Testis (tissue), 3 donors: Measurements from ENCODE around the gene OPCML. TPM values are rescaled to one million over a fixed set of nuclear protein-coding genes. Genes with fewer than 3 reads are reported as not detected.

Source experiments
- DNase-seq: peaks from one replicate; pipeline ENCODE4 v3.0.0-alpha.2; 2019
- H3K27ac ChIP-seq, 2 donors: fragments of 200-600 bp; sonication (generic); one replicate each; pipeline ENCODE4 v1.5.1; 2019
- H3K27me3 ChIP-seq: fragments of 200-600 bp; sonication (generic); one replicate; pipeline ENCODE4 v1.5.1; 2019
- H3K36me3 ChIP-seq: fragments of 200-600 bp; sonication (generic); one replicate; pipeline ENCODE4 v1.5.1; 2017; ENCODE audit warnings: low read depth; ENCODE audit errors: missing control alignments
- H3K4me1 ChIP-seq: fragments of 200-600 bp; sonication (generic); one replicate; pipeline ENCODE4 v1.5.1; 2019
- H3K4me3 ChIP-seq, 2 donors: fragments of 200-600 bp; sonication (generic); one replicate each; pipeline ENCODE4 v1.5.1; 2017 to 2019
- H3K9me3 ChIP-seq: fragments of 200-600 bp; sonication (generic); one replicate; pipeline ENCODE4 v1.5.1; 2017
- POLR2A ChIP-seq: fragments of 450-650 bp; IDR thresholded peaks from one replicate; pipeline ENCODE4 v1.6.1; 2017; ENCODE audit warnings: antibody characterized with exemption, mild to moderate bottlenecking, moderate library complexity
- WGBS, 2 donors: methylation state at CpG; one replicate each; pipeline ENCODE4 v1.1.5; 2018; 5-methylcytosine and 5-hydroxymethylcytosine counted together
- intact Hi-C: fragments of 100-400 bp; cut with DNase I; formaldehyde crosslinking; loops from one replicate; pipeline ENCODE4 v1.15.1; 2023; ENCODE audit warnings: low total_unique reads
- polyA plus RNA-seq: library from polyadenylated mRNA; stranded (reverse); fragments of 350-450 nt; fragmentation: Illumina TruSeq; extraction: RNeasy Lipid Tissue Mini Kit (QIAGEN cat#74804); gene quantifications from one replicate; pipeline ENCODE4 v1.2.3, GENCODE V29; 2014; ENCODE audit warnings: low read depth, low replicate concordance; ENCODE audit not compliant: insufficient read depth
- total RNA-seq, 2 donors: library from RNA; depleted of rRNA; stranded (reverse); fragments of >200 nt; gene quantifications; one replicate each; pipeline ENCODE4 v1.2.3, GENCODE V29; 2016
- TF ChIP-seq, protein P1 (sequence below), 3 experiments: fragments of 450-650 bp in 2 of 3; fragments of 200-600 bp in 1 of 3; sonication (generic) in 1 of 3; IDR thresholded peaks; one replicate each; pipeline ENCODE4 v1.5.1; 2016 to 2019; ENCODE audit warnings: antibody characterized with exemption in 3 of 3, mild to moderate bottlenecking in 2 of 3, moderate library complexity in 1 of 3

The OPCML gene
- total and polyA plus RNA-seq, 3 donors from 2014 or later = 0.16 to 2.7 (median 0.62) TPM

DNA sequence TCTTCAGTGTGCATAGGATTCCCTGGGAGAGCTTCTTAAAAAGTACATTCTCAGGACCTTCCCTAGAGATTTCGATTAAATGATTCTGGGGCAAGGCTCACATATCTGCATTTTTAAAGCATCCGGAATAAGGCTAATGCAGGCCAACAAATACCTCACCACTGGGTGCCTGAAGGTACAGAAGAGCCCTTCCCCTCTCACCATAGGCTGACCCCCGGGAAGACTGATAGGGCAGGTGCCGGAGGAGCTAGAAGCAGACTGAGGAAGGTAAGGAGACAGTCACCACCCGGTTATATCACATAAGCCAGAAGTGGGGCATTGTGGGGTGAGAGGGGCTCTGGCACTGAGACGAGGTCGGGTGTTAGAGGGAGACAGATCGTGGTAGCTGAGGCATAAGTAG, 1102.6 kb downstream of the OPCML start:
- no peak for DNase-seq
- Histone ChIP-seq H3K4me1 (peaks cover 3% of the 10 kb centered on the region), H3K4me3 (no peak overlapping the region), H3K36me3 (no peaks in the 10 kb centered on the region), H3K9me3 (no peaks in the 10 kb centered on the region), H3K27me3 (no peaks in the 10 kb centered on the region), H3K27ac (no peak overlapping the region)
- TF ChIP-seq, protein P1, sequence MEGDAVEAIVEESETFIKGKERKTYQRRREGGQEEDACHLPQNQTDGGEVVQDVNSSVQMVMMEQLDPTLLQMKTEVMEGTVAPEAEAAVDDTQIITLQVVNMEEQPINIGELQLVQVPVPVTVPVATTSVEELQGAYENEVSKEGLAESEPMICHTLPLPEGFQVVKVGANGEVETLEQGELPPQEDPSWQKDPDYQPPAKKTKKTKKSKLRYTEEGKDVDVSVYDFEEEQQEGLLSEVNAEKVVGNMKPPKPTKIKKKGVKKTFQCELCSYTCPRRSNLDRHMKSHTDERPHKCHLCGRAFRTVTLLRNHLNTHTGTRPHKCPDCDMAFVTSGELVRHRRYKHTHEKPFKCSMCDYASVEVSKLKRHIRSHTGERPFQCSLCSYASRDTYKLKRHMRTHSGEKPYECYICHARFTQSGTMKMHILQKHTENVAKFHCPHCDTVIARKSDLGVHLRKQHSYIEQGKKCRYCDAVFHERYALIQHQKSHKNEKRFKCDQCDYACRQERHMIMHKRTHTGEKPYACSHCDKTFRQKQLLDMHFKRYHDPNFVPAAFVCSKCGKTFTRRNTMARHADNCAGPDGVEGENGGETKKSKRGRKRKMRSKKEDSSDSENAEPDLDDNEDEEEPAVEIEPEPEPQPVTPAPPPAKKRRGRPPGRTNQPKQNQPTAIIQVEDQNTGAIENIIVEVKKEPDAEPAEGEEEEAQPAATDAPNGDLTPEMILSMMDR (IDR thresholded peaks at IDR 0.05) = no peak
- TF ChIP-seq POLR2A = no peak
- WGBS, 2 donors = 63 to 81% methylated on average over 8 of the region's 8 CpGs
- intact Hi-C loops = no loop called here

DNA sequence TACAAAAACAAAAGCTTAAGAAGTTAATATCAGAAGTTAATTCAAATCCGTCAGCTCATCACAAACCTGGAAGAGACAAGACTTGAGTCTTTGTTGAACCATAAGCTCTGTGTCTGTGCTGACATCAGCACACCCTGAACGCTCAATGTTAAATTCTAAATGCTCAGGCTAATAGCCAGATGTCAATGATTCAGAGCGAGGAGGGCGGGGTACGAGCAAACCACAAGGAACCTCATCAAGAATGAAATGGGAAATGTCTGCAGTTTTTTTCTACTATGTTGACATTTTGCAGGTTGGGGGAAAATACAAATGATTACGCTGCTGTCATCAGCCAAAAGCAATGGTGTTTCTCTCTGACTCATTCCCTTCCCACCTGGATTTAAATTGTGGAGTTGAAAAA, 1104.7 kb downstream of the OPCML start:
- 79 to 86% methylated on average over 6 of the region's 6 CpGs for WGBS, 2 donors
- H3K9me3 ChIP-seq = no peaks in the 10 kb centered on the region
- no peak for TF ChIP-seq POLR2A
- TF ChIP-seq, protein P1 (IDR thresholded peaks at IDR 0.05) = no peak

DNA sequence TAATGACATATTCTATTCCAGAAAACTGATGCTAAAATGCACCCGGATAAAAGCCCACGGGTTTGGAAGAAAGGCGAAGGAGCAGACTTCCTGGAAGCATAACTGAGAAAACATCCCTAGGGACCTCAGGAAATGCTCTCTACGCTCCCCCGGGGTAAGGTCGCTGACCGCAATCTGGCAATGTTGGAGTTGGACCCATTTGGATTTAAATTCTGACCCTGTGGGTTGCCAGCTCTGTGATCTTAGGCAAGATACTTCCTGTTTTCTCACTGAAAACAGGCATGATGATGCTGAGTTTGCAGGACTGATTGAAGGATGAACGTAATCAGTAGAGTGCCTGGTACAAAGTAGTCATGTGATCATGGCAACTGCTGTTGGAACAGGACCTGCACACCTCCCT, 1107.9 kb downstream of the OPCML start:
- WGBS, 2 donors = 37 to 53% methylated on average over 8 of the region's 8 CpGs
- Histone ChIP-seq H3K9me3 (no peaks in the 10 kb centered on the region), H3K4me3 (no peak overlapping the region), H3K36me3 (no peaks in the 10 kb centered on the region), H3K27ac (no peak overlapping the region), H3K4me1 (no peaks in the 10 kb centered on the region), H3K27me3 (no peaks in the 10 kb centered on the region)
- intact Hi-C loops = no loop called here
- TF ChIP-seq, protein P1 (IDR thresholded peaks at IDR 0.05) = no peak
- no peak for TF ChIP-seq POLR2A
- DNase-seq = no peak

More for the DNA sequence above, 1104.7 kb downstream of the OPCML start:
- no peak for DNase-seq
- Histone ChIP-seq H3K36me3 (no peaks in the 10 kb centered on the region), H3K4me1 (peaks cover 3% of the 10 kb centered on the region), H3K27me3 (no peaks in the 10 kb centered on the region), H3K4me3 (no peak overlapping the region), H3K27ac (no peak overlapping the region)
- intact Hi-C loops = no loop called here

DNA sequence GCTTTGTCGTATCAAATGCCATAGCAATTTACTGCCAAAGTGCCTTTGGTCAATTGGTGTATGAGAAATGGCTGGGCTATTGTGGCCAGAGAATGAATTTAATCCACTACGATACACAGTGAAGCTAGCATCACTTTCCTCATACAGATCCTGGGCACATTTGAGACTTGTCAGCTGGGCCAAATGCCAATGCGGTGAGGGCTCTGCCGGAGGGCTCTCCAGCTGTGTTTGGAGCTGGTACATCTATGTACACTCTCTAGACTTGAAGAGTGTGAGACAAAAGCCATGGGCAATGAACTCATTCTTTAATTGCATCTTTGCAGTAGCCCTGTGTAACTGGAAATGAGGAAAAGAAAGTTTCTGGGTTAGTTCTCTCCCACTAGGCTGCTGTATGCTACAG, 1109.0 kb downstream of the OPCML start:
- intact Hi-C loops = no loop called here
- no peak for TF ChIP-seq POLR2A
- TF ChIP-seq, protein P1 (IDR thresholded peaks at IDR 0.05) = no peak
- Histone ChIP-seq H3K36me3 (no peaks in the 10 kb centered on the region), H3K9me3 (no peaks in the 10 kb centered on the region), H3K4me3 (no peak overlapping the region), H3K27me3 (no peaks in the 10 kb centered on the region), H3K27ac (no peak overlapping the region), H3K4me1 (no peaks in the 10 kb centered on the region)
- DNase-seq = no peak
- WGBS, 2 donors = 93 to 97% methylated on average over 4 of the region's 4 CpGs

DNA sequence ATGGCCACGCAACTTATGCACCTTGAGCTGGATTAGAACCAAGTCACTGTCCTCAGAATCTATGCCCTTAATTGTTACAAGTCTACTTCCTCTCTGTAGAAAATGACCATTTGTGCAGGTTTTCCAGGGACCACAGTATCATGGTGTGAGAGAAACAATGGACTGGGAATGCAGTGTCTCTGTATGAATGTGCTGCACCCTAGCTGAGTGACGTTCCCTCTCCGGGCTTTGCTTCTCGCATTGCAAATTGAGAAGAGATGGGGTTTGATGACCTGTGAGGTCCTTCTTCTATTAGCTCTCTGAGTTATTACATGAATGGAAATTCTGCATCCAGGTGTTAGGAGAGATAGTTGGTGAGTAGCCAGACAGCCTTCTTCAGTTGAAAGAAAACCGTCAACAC, 1109.6 kb downstream of the OPCML start:
- WGBS, 2 donors = 88 to 93% methylated on average over 5 of the region's 5 CpGs
- no peak for DNase-seq
- Histone ChIP-seq H3K9me3 (no peaks in the 10 kb centered on the region), H3K27ac (no peak overlapping the region), H3K36me3 (no peaks in the 10 kb centered on the region), H3K4me3 (no peak overlapping the region), H3K27me3 (no peaks in the 10 kb centered on the region), H3K4me1 (no peaks in the 10 kb centered on the region)
- intact Hi-C loops = no loop called here
- TF ChIP-seq, protein P1 (IDR thresholded peaks at IDR 0.05) = no peak
- TF ChIP-seq POLR2A = no peak
